IMR-90 (cell line): ENCODE data around the gene ARL2.
"Not testable (repeated sequence)": the region's sequence is repeated elsewhere in the genome, so short reads cannot be mapped to it uniquely, and the experiment has no call there.

Experiments used
- FOS ChIP-seq: fragments of 150-350 bp; IDR thresholded peaks from 2 replicates; pipeline ENCODE4 v1.6.1; 2016; ENCODE audit warnings: low read depth, low read length
- SMC3 ChIP-seq: fragments of 150-350 bp; IDR thresholded peaks from 2 replicates; pipeline ENCODE4 v1.6.1; 2016; ENCODE audit warnings: low read depth, mild to moderate bottlenecking, antibody characterized with exemption, low read length, moderate library complexity
- TF ChIP-seq, protein P1 (sequence below): conservative IDR thresholded peaks from 2 replicates; pipeline ENCODE4 v1.5.1; 2012; ENCODE audit warnings: mild to moderate bottlenecking, low read depth, low read length, improper control_type of control experiment

DNA sequence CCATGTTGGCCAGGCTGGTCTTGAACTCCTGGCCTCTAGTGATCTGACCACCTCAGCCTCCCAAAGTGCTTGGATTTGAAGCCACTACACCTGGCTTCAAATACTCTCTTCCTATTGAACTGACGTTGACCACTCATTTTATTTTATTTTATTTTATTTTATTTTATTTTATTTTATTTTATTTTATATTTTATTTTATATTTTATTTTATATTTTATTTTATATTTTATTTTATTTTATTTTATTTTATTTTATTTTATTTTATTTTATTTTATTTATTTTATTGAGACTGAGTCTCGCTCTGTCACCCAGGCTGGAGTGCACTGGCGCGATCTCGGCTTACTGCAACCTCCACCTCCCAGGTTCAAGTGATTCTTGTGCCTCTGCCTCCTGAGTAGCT lies 30.6 kb upstream of the ARL2 start:
- TF ChIP-seq, protein P1, sequence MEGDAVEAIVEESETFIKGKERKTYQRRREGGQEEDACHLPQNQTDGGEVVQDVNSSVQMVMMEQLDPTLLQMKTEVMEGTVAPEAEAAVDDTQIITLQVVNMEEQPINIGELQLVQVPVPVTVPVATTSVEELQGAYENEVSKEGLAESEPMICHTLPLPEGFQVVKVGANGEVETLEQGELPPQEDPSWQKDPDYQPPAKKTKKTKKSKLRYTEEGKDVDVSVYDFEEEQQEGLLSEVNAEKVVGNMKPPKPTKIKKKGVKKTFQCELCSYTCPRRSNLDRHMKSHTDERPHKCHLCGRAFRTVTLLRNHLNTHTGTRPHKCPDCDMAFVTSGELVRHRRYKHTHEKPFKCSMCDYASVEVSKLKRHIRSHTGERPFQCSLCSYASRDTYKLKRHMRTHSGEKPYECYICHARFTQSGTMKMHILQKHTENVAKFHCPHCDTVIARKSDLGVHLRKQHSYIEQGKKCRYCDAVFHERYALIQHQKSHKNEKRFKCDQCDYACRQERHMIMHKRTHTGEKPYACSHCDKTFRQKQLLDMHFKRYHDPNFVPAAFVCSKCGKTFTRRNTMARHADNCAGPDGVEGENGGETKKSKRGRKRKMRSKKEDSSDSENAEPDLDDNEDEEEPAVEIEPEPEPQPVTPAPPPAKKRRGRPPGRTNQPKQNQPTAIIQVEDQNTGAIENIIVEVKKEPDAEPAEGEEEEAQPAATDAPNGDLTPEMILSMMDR, result not testable (repeated sequence)
- not testable (repeated sequence) for TF ChIP-seq FOS, SMC3
